Fibroblast of mammary gland (primary cell): ENCODE data around the gene NOL9.

Source experiments
- DNase-seq: peaks from one replicate; pipeline ENCODE4 v3.0.0-alpha.2; 2010; ENCODE audit warnings: low read depth
- H3K4me3 ChIP-seq: 2 replicates; pipeline ENCODE4 v1.5.1; 2011; ENCODE audit warnings: low read depth, mild to moderate bottlenecking, low read length, moderate library complexity; ENCODE audit not compliant: control insufficient read depth
- TF ChIP-seq, protein P1 (sequence below): conservative IDR thresholded peaks from 2 replicates; pipeline ENCODE4 v1.5.1; 2011; ENCODE audit warnings: low read depth, low read length, inconsistent platforms; ENCODE audit not compliant: control insufficient read depth, insufficient read depth

NOL9 gene

GRCh38 chr1:6506210-6507036, 47.9 kb downstream of the NOL9 start:
- TF ChIP-seq, protein P1, sequence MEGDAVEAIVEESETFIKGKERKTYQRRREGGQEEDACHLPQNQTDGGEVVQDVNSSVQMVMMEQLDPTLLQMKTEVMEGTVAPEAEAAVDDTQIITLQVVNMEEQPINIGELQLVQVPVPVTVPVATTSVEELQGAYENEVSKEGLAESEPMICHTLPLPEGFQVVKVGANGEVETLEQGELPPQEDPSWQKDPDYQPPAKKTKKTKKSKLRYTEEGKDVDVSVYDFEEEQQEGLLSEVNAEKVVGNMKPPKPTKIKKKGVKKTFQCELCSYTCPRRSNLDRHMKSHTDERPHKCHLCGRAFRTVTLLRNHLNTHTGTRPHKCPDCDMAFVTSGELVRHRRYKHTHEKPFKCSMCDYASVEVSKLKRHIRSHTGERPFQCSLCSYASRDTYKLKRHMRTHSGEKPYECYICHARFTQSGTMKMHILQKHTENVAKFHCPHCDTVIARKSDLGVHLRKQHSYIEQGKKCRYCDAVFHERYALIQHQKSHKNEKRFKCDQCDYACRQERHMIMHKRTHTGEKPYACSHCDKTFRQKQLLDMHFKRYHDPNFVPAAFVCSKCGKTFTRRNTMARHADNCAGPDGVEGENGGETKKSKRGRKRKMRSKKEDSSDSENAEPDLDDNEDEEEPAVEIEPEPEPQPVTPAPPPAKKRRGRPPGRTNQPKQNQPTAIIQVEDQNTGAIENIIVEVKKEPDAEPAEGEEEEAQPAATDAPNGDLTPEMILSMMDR = no peak
- DNase-seq = no peak

GRCh38 chr1:6505367-6506209, 48.7 kb downstream of the NOL9 start:
- H3K4me3 ChIP-seq = no peak overlapping the region
- TF ChIP-seq, protein P1 = no peak
- no peak for DNase-seq

More at GRCh38 chr1:6506210-6507036, 47.9 kb downstream of the NOL9 start:
- no peak overlapping the region for H3K4me3 ChIP-seq

DNA sequence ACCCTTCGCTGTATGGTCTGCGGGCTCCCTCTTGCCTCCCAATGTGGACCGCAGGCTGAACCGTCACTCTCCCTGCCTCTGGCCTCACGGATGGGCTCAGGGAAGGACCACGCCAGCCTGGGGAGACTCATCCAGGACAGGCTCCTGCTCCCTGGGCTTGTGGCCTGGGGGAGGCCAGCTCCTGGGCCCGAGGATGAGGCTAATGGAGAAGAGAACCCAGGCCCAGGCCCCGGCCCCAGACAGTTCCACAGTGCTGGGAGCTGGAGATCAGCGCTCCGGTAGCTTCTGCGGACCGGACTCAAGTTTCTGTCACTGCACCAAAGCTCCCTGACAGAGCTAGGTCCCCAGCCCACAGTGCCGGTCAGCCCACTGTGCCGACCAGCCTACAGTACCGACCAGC, 49.4 kb downstream of the NOL9 start:
- DNase-seq = no peak
- TF ChIP-seq, protein P1 = no peak
- H3K4me3 ChIP-seq = no peak overlapping the region

GRCh38 chr1:6503884-6504602, 50.3 kb downstream of the NOL9 start:
- no peak overlapping the region for H3K4me3 ChIP-seq
- DNase-seq = no peak
- TF ChIP-seq, protein P1 = no peak

DNA sequence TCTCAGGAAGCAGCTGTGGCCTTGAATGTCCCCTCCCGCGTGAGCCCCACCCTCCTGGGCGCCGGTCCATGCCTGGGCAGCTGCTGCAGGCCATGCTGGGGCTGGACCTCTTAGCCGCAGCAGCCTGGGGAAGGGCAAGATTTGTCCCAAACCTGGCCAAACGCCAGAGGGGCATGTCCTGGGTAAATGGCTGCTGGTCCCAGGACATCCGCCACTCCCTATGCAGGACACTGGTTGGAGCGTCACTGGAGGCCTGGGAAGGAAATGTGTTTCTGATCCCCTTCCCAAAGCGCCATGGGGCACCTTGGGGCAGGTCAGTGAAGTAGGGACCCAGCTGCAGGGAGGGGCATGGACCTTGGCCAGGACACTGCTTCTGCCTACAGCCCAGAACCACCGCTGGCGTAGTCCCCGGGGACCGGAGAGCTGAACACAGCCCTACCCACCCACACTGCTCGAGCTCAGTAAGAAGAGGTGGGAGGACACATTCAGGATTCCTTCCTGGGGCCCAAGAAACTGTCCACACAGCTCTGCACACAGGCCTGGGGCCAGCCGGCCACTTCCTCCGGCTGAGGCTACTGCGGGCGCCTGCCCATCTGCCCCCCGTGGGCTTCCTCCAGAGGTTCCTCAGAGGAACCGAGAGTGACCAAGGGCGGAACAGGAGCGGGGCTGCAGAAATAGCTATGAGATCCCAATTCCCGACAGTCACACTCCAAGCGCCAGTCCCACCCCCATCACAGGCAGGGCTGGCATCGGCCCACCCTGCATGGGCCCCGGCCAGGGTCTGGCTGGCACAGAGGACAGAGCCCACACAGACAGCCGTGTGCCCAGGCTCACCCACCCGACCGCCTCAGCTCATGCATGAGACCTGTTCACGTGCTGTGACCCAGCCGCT, 52.1 kb downstream of the NOL9 start:
- DNase-seq = peak; percentile 24
- TF ChIP-seq, protein P1 = no peak
- no peak overlapping the region for H3K4me3 ChIP-seq
